ENCODE results near the gene PRELID2. TPM values are rescaled to one million over a fixed set of nuclear protein-coding genes. Genes with fewer than 3 reads are reported as not detected.
"Not testable (repeated sequence)": the region's sequence is repeated elsewhere in the genome, so short reads cannot be mapped to it uniquely, and the experiment has no call there.

The PRELID2 gene
- total RNA-seq, 1 donor from 2014 or later: 21.4 TPM

GRCh38 chr5:145803112-145804004 lies 31.8 kb downstream of the PRELID2 start:
- no peak for DNase-seq (ENCODE audit: low spot score, unreplicated experiment)
- H3K4me3 Mint-ChIP-seq (ENCODE audit: low read depth): no peak overlapping the region

GRCh38 chr5:145801195-145801594 lies 33.9 kb downstream of the PRELID2 start:
- Mint-ChIP-seq H3K27me3 (no peaks in the 10 kb centered on the region), H3K4me1 (ENCODE audit: low read depth) (peaks cover 14% of the 10 kb centered on the region), H3K36me3 (ENCODE audit: insufficient read depth) (peaks cover 4% of the 10 kb centered on the region), H3K27ac (no peak overlapping the region), H3K9me3 (ENCODE audit: low read depth) (no peaks in the 10 kb centered on the region), H3K4me3 (ENCODE audit: low read depth) (no peak overlapping the region)
- TF ChIP-seq, protein P1, sequence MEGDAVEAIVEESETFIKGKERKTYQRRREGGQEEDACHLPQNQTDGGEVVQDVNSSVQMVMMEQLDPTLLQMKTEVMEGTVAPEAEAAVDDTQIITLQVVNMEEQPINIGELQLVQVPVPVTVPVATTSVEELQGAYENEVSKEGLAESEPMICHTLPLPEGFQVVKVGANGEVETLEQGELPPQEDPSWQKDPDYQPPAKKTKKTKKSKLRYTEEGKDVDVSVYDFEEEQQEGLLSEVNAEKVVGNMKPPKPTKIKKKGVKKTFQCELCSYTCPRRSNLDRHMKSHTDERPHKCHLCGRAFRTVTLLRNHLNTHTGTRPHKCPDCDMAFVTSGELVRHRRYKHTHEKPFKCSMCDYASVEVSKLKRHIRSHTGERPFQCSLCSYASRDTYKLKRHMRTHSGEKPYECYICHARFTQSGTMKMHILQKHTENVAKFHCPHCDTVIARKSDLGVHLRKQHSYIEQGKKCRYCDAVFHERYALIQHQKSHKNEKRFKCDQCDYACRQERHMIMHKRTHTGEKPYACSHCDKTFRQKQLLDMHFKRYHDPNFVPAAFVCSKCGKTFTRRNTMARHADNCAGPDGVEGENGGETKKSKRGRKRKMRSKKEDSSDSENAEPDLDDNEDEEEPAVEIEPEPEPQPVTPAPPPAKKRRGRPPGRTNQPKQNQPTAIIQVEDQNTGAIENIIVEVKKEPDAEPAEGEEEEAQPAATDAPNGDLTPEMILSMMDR (IDR thresholded peaks at IDR 0.05; ENCODE audit: unreplicated experiment): no peak
- no peak for DNase-seq (ENCODE audit: low spot score, unreplicated experiment)

More at GRCh38 chr5:145803112-145804004, 31.8 kb downstream of the PRELID2 start:
- TF ChIP-seq, protein P1 (IDR thresholded peaks at IDR 0.05; ENCODE audit: unreplicated experiment): no peak
- H3K9me3 Mint-ChIP-seq (ENCODE audit: low read depth): no peaks in the 10 kb centered on the region
- H3K27ac Mint-ChIP-seq: no peak overlapping the region
- peaks cover 14% of the 10 kb centered on the region for H3K4me1 Mint-ChIP-seq (ENCODE audit: low read depth)
- peaks cover 5% of the 10 kb centered on the region for H3K36me3 Mint-ChIP-seq (ENCODE audit: insufficient read depth)
- H3K27me3 Mint-ChIP-seq: no peaks in the 10 kb centered on the region

GRCh38 chr5:145800181-145800580 lies 35.0 kb downstream of the PRELID2 start:
- H3K27me3 Mint-ChIP-seq: no peaks in the 10 kb centered on the region
- H3K4me3 Mint-ChIP-seq (ENCODE audit: low read depth): no peak overlapping the region
- H3K9me3 Mint-ChIP-seq (ENCODE audit: low read depth): no peaks in the 10 kb centered on the region
- no peak for DNase-seq (ENCODE audit: low spot score, unreplicated experiment)
- H3K36me3 Mint-ChIP-seq (ENCODE audit: insufficient read depth): peaks cover 2% of the 10 kb centered on the region
- TF ChIP-seq, protein P1 (IDR thresholded peaks at IDR 0.05; ENCODE audit: unreplicated experiment): no peak
- peaks cover 14% of the 10 kb centered on the region for H3K4me1 Mint-ChIP-seq (ENCODE audit: low read depth)
- no peak overlapping the region for H3K27ac Mint-ChIP-seq

DNA sequence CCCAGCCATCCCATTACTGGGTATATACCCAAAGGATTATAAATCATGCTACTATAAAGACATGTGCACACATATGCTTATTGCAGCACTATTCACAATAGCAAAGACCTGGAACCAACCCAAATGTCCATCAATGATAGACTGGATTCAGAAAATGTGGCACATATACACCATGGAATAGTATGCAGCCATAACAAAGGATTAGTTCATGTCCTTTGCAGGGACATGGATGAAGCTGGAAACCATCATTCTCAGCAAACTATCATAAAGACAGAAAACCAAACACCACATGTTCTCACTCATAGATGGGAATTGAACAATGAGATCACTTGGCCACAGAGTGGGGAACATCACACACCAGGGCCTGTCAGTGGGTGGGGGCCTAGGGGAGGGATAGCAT lies 36.6 kb downstream of the PRELID2 start:
- H3K9me3 Mint-ChIP-seq (ENCODE audit: low read depth); DNase-seq (ENCODE audit: low spot score, unreplicated experiment); H3K36me3 Mint-ChIP-seq (ENCODE audit: insufficient read depth); H3K27me3 Mint-ChIP-seq; H3K4me1 Mint-ChIP-seq (ENCODE audit: low read depth); H3K27ac Mint-ChIP-seq; H3K4me3 Mint-ChIP-seq (ENCODE audit: low read depth): not testable (repeated sequence)

DNA sequence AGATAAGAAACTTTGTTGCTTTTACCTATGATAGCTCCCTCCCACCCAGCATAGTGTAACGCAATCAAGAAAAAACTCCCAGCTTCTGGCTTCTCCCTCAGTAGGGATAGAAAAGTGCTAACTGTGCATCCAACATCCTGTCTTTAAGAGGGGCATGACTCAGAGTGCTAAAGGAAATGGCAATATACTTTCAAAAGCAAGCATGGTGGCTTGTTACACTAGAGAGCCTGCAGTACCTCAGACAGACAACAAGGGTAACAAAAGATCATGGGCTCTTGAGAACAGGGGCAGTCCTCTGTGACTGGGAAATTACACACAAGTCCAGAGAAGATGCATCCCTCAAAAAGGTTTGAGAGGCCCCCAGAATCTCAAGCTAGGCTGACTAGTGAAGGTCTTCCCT lies 37.8 kb downstream of the PRELID2 start:
- Mint-ChIP-seq H3K4me1 (ENCODE audit: low read depth) (peaks cover 1% of the 10 kb centered on the region), H3K27ac (no peak overlapping the region), H3K27me3 (no peaks in the 10 kb centered on the region), H3K4me3 (ENCODE audit: low read depth) (no peak overlapping the region), H3K36me3 (ENCODE audit: insufficient read depth) (peaks cover 2% of the 10 kb centered on the region), H3K9me3 (ENCODE audit: low read depth) (no peaks in the 10 kb centered on the region)
- TF ChIP-seq, protein P1 (IDR thresholded peaks at IDR 0.05; ENCODE audit: unreplicated experiment): no peak
- no peak for DNase-seq (ENCODE audit: low spot score, unreplicated experiment)

GRCh38 chr5:145796318-145796717 lies 38.8 kb downstream of the PRELID2 start:
- peaks cover 2% of the 10 kb centered on the region for H3K36me3 Mint-ChIP-seq (ENCODE audit: insufficient read depth)
- no peak overlapping the region for H3K4me3 Mint-ChIP-seq (ENCODE audit: low read depth)
- TF ChIP-seq, protein P1 (IDR thresholded peaks at IDR 0.05; ENCODE audit: unreplicated experiment): no peak
- DNase-seq (ENCODE audit: low spot score, unreplicated experiment): no peak
- H3K27ac Mint-ChIP-seq: no peak overlapping the region
- H3K27me3 Mint-ChIP-seq: no peaks in the 10 kb centered on the region
- H3K9me3 Mint-ChIP-seq (ENCODE audit: low read depth): no peaks in the 10 kb centered on the region
- no peaks in the 10 kb centered on the region for H3K4me1 Mint-ChIP-seq (ENCODE audit: low read depth)
